K562 (cell line): Measurements from ENCODE around the gene NDUFS8. TPM values are rescaled to one million over a fixed set of nuclear protein-coding genes. Genes with fewer than 3 reads are reported as not detected.

Experiments
- ATAC-seq: fragments of 200-7000 bp; cut with Tn5 transposase; 3 replicates; pipeline ENCODE4 v1.9.1; 2020; ENCODE audit warnings: moderate library complexity
- BruUV-seq: library from RNA; stranded (reverse); fragments of 400-500 nt; replicated peaks from 2 replicates; lab custom pipeline; 2021; lab: Mats Ljungman, UMichigan
- CTCF ChIA-PET: fragments of 300-600 bp; formaldehyde crosslinking; extraction: SDS; loops from one replicate; lab custom pipeline; 2021; ENCODE audit warnings: low intra/inter-chr PET ratio; lab: Yijun Ruan, JAX
- POLR2A ChIA-PET: fragments of 300-600, 350-650 bp; sonication (Branson Sonifier 250); formaldehyde crosslinking; extraction: SDS; loops from one replicate; lab custom pipeline; 2021; ENCODE audit warnings: antibody characterized with exemption, inconsistent platforms; lab: Yijun Ruan, JAX
- DNase-seq, 4 experiments: peaks; one replicate each; pipeline versions ENCODE4 v3.0.0 to v3.0.0-alpha.2; 2011 to 2018; ENCODE audit warnings: low spot score in 3 of 4, mixed read lengths in 3 of 4; ENCODE audit errors: extremely low read depth in 1 of 4
- FAIRE-seq: peaks from 2 replicates; lab custom pipeline; 2011; peaks lifted over from hg19 to GRCh38; lab: Jason Lieb, UNC
- H2AFZ ChIP-seq: 2 replicates; pipeline ENCODE4 v1.6.0; 2011; ENCODE audit warnings: low read depth, low read length, control low read depth, inconsistent platforms
- H3K27ac ChIP-seq: fragments of 200-600 bp; 3 replicates; pipeline ENCODE4 v1.8.0; 2011; ENCODE audit warnings: low read depth, mild to moderate bottlenecking, control low read depth, inconsistent platforms, low read length, moderate library complexity, mixed read lengths; ENCODE audit errors: extremely low read depth
- H3K27me3 ChIP-seq, 2 experiments: fragments of 300-600 bp in 1 of 2; 2 replicates in 1 of 2; 3 replicates in 1 of 2; pipeline versions ENCODE4 v1.6.0 to v1.8.0; 2011; ENCODE audit warnings: inconsistent platforms in 2 of 2, low read length in 2 of 2, mild to moderate bottlenecking in 1 of 2, mixed read lengths in 1 of 2, moderate library complexity in 1 of 2; ENCODE audit not compliant: control insufficient read depth in 2 of 2, insufficient read depth in 2 of 2
- H3K36me3 ChIP-seq: fragments of 300-600 bp; 3 replicates; pipeline ENCODE4 v1.8.0; 2011; ENCODE audit warnings: mild to moderate bottlenecking, low read length, inconsistent platforms; ENCODE audit not compliant: control insufficient read depth, insufficient read depth
- H3K4me1 ChIP-seq, 2 experiments: fragments of 200-600 bp in 1 of 2; replicated peaks in 1 of 2; 2 replicates in 1 of 2; 3 replicates in 1 of 2; pipeline versions ENCODE4 v1.5.1 to v1.8.0; 2011; ENCODE audit warnings: inconsistent platforms in 2 of 2, low read length in 2 of 2, mild to moderate bottlenecking in 1 of 2, mixed read lengths in 1 of 2, moderate library complexity in 1 of 2; ENCODE audit not compliant: control insufficient read depth in 2 of 2, insufficient read depth in 2 of 2
- H3K4me2 ChIP-seq: 2 replicates; pipeline ENCODE4 v1.6.1; 2011; ENCODE audit warnings: low read length, control low read depth, inconsistent platforms, mixed read lengths; ENCODE audit not compliant: insufficient read depth
- H3K4me3 ChIP-seq: fragments of 200-600 bp; sonication (generic), shearing (Covaris generic); 2 replicates; pipeline ENCODE4 v1.5.1; 2016; ENCODE audit warnings: control low read depth, inconsistent platforms
- H3K79me2 ChIP-seq: fragments of 200-600 bp; 3 replicates; pipeline ENCODE4 v1.8.0; 2011; ENCODE audit warnings: low read length, inconsistent platforms; ENCODE audit not compliant: control insufficient read depth, insufficient read depth
- H3K9ac ChIP-seq, 2 experiments: 2 replicates each; pipeline versions ENCODE4 v1.6.0 to v1.6.1; 2011; ENCODE audit warnings: low read depth in 2 of 2, low read length in 2 of 2, control low read depth in 1 of 2, inconsistent platforms in 1 of 2, mild to moderate bottlenecking in 1 of 2, mixed read lengths in 1 of 2; ENCODE audit not compliant: insufficient read depth in 1 of 2
- H3K9me1 ChIP-seq: one replicate; pipeline ENCODE4 v1.6.0; 2011; ENCODE audit warnings: inconsistent platforms, mild to moderate bottlenecking, low read length, moderate library complexity; ENCODE audit not compliant: control insufficient read depth, insufficient read depth
- H3K9me3 ChIP-seq: replicated peaks from 2 replicates; pipeline ENCODE4 v1.5.1; 2011; ENCODE audit warnings: low read depth, low read length, inconsistent platforms; ENCODE audit not compliant: control insufficient read depth, insufficient read depth
- H4K20me1 ChIP-seq: replicated peaks from 2 replicates; pipeline ENCODE4 v1.6.1; 2011; ENCODE audit warnings: low read length, inconsistent platforms, mixed read lengths; ENCODE audit not compliant: control insufficient read depth, insufficient read depth
- ATF6 ChIP-seq: sonication (generic); formaldehyde crosslinking; IDR thresholded peaks from 2 replicates; pipeline ENCODE4 v1.4.0; 2020; ENCODE audit warnings: mild to moderate bottlenecking, missing genetic modification reagents
- ATF7 ChIP-seq: fragments of 450-650 bp; IDR thresholded peaks from 2 replicates; pipeline ENCODE4 v1.7.1; 2014; ENCODE audit warnings: mild to moderate bottlenecking, moderate library complexity
- CREBBP ChIP-seq: IDR thresholded peaks from one replicate; pipeline ENCODE4 v1.6.1; 2012; ENCODE audit warnings: low read depth, mild to moderate bottlenecking, control low read depth, inconsistent platforms, low read length
- DMBX1 ChIP-seq: fragments of 250-450 bp; sonication (Bioruptor Pico); IDR thresholded peaks from 2 replicates; pipeline ENCODE4 v1.8.0; 2022; ENCODE audit warnings: inconsistent platforms, mild to moderate bottlenecking, moderate library complexity, borderline replicate concordance
- EZH2 ChIP-seq: IDR thresholded peaks from 2 replicates; pipeline ENCODE4 v1.6.1; 2012; ENCODE audit warnings: low read depth, mild to moderate bottlenecking, inconsistent platforms, low read length, borderline replicate concordance
- PTTG1 ChIP-seq: fragments of 450-650 bp; IDR thresholded peaks from 2 replicates; pipeline ENCODE4 v1.6.1; 2016; ENCODE audit warnings: low read depth, mild to moderate bottlenecking, missing genetic modification characterization, missing compliant biosample characterization
- SPI1 ChIP-seq: IDR thresholded peaks from 2 replicates; pipeline ENCODE4 v1.6.1; 2011; ENCODE audit warnings: low read depth, low read length, control low read depth, borderline replicate concordance
- TCF7L2 ChIP-seq: fragments of 150-350 bp; IDR thresholded peaks from 2 replicates; pipeline ENCODE4 v1.6.1; 2016; ENCODE audit warnings: low read depth, mild to moderate bottlenecking, low read length, moderate library complexity
- ZNF3 ChIP-seq: fragments of 250-450 bp; sonication (Bioruptor Pico); IDR thresholded peaks from 2 replicates; pipeline ENCODE4 v1.5.0; 2021; ENCODE audit warnings: mild to moderate bottlenecking, moderate library complexity
- WGBS: fragments of 100-300 bp; shearing (Covaris generic); methylation state at CpG from one replicate; pipeline ENCODE4 v1.1.6; 2016; ENCODE audit warnings: low coverage, mixed read lengths; ENCODE audit not compliant: insufficient coverage; ENCODE audit errors: missing lambda C conversion rate; 5-methylcytosine and 5-hydroxymethylcytosine counted together
- in situ Hi-C: fragments of 300-500 bp; cut with MboI; formaldehyde crosslinking; loops from 4 replicates; pipeline ENCODE4 v1.15.0; 2018; ENCODE audit warnings: inconsistent platforms, mixed read lengths
- intact Hi-C: fragments of 100-400 bp; cut with micrococcal nuclease; formaldehyde crosslinking; loops from 2 replicates; pipeline ENCODE4 v1.14.2; 2022
- polyA plus RNA-seq, 8 experiments: library from polyadenylated mRNA; depleted of rRNA in 4 of 8; stranded (reverse) in 5 of 8; unstranded in 3 of 8; fragments of >200 nt; fragmentation: Nextera tagmentation in 2 of 8; fragmentation: Illumina TruSeq in 1 of 8; extraction: Ambion mirVana in 2 of 8; extraction: Trizol in 1 of 8; gene quantifications; 2 replicates each; pipeline versions ENCODE4 v1.2.1 to v1.2.3, GENCODE V29; 2011 to 2014; ENCODE audit warnings: inconsistent platforms in 1 of 8, missing spikeins in 1 of 8
- total RNA-seq, 7 experiments: library from RNA; depleted of rRNA in 6 of 7; stranded (reverse); fragments of >200 nt in 6 of 7; fragmentation: Illumina TruSeq in 2 of 7; extraction: Trizol in 2 of 7; gene quantifications; 2 replicates each; pipeline versions ENCODE4 v1.2.1 to v1.2.3, GENCODE V29; 2011 to 2021; ENCODE audit warnings: low replicate concordance in 1 of 7
- TF ChIP-seq, protein P1 (sequence below), 2 experiments: fragments of 450-650 bp; IDR thresholded peaks; 2 replicates each; pipeline ENCODE4 v1.6.1; 2018; ENCODE audit warnings: mild to moderate bottlenecking in 2 of 2, low read depth in 1 of 2; ENCODE audit not compliant: partially characterized antibody in 2 of 2
- TF ChIP-seq, protein P2 (sequence below), 2 experiments: IDR thresholded peaks in 1 of 2; conservative IDR thresholded peaks in 1 of 2; 2 replicates each; pipeline ENCODE4 v1.6.1; 2016; ENCODE audit warnings: low read depth in 2 of 2, mild to moderate bottlenecking in 1 of 2, missing compliant biosample characterization in 1 of 2, missing genetic modification characterization in 1 of 2, moderate library complexity in 1 of 2
- TF ChIP-seq, protein P3 (sequence below): fragments of 450-650 bp; formaldehyde crosslinking; IDR thresholded peaks from 2 replicates; pipeline ENCODE4 v1.4.0; 2022; ENCODE audit warnings: missing genetic modification characterization

Gene NDUFS8
- total and polyA plus RNA-seq, 9 of the 15 experiments (the other 6 are each of a cell fraction or from before 2014, with no cell fraction given), result 36.5 to 351 (median 101) TPM

DNA sequence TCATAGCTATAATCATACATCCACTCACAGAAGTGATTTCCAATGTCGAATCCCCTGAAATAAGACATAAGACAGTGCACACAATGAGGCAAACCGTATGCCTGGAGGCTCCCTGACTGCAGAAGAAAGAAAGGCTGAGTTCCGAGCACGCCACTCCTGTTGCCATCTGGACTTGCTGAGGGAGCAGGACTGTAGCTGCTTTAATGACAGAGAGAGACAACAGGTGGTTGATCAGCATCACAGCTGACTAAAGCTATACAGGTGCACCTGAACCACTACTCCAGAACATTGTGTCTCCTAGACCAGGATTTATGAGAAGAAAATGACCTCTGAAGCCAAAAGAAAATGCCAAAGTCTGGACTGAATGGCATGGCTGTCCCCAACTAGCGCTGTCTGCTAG lies 35.4 kb downstream of the NDUFS8 start:
- Histone ChIP-seq H3K4me3 (no peak overlapping the region), H3K27me3 (no peaks in the 10 kb centered on the region), H3K4me1 (no peaks in the 10 kb centered on the region), H3K4me2 (no peak overlapping the region), H3K36me3 (peaks cover 92% of the 10 kb centered on the region), H3K9ac (no peak overlapping the region), H3K27ac (no peak overlapping the region), H3K9me3 (no peaks in the 10 kb centered on the region), H4K20me1 (no peaks in the 10 kb centered on the region), H2AFZ (no peak overlapping the region), H3K9me1 (no peaks in the 10 kb centered on the region), H3K79me2 (no peaks in the 10 kb centered on the region)
- DNase-seq, result no peak
- ChIA-PET POLR2A (interaction anchor here (1.1 kb wide), 1 partner anchor 37 kb away, joined by 3 read pairs; no protein-coding TSS in a partner anchor), CTCF (no interaction called here)
- in situ Hi-C loops (no loop called here), intact Hi-C loops (no loop called here)
- no peak for ATAC-seq
- WGBS, result 79% methylated on average over 5 of the region's 5 CpGs
- BruUV-seq, result no TSS peak
- no peak for FAIRE-seq
- TF ChIP-seq, protein P1, sequence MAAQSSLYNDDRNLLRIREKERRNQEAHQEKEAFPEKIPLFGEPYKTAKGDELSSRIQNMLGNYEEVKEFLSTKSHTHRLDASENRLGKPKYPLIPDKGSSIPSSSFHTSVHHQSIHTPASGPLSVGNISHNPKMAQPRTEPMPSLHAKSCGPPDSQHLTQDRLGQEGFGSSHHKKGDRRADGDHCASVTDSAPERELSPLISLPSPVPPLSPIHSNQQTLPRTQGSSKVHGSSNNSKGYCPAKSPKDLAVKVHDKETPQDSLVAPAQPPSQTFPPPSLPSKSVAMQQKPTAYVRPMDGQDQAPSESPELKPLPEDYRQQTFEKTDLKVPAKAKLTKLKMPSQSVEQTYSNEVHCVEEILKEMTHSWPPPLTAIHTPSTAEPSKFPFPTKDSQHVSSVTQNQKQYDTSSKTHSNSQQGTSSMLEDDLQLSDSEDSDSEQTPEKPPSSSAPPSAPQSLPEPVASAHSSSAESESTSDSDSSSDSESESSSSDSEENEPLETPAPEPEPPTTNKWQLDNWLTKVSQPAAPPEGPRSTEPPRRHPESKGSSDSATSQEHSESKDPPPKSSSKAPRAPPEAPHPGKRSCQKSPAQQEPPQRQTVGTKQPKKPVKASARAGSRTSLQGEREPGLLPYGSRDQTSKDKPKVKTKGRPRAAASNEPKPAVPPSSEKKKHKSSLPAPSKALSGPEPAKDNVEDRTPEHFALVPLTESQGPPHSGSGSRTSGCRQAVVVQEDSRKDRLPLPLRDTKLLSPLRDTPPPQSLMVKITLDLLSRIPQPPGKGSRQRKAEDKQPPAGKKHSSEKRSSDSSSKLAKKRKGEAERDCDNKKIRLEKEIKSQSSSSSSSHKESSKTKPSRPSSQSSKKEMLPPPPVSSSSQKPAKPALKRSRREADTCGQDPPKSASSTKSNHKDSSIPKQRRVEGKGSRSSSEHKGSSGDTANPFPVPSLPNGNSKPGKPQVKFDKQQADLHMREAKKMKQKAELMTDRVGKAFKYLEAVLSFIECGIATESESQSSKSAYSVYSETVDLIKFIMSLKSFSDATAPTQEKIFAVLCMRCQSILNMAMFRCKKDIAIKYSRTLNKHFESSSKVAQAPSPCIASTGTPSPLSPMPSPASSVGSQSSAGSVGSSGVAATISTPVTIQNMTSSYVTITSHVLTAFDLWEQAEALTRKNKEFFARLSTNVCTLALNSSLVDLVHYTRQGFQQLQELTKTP (IDR thresholded peaks at IDR 0.05; ENCODE audit: low read depth in 1 of 2, partially characterized antibody in 2 of 2), result no peak
- no peak for TF ChIP-seq EZH2
- TF ChIP-seq, protein P2, sequence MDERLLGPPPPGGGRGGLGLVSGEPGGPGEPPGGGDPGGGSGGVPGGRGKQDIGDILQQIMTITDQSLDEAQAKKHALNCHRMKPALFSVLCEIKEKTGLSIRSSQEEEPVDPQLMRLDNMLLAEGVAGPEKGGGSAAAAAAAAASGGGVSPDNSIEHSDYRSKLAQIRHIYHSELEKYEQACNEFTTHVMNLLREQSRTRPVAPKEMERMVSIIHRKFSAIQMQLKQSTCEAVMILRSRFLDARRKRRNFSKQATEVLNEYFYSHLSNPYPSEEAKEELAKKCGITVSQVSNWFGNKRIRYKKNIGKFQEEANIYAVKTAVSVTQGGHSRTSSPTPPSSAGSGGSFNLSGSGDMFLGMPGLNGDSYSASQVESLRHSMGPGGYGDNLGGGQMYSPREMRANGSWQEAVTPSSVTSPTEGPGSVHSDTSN (CRISPR knock-in tag; IDR thresholded peaks at IDR 0.05; ENCODE audit: low read depth), result no peak
- TF ChIP-seq, protein P2 (tag; conservative IDR thresholded peaks at IDR 0.05; ENCODE audit: low read depth), result no peak
- no peak for TF ChIP-seq CREBBP
- TF ChIP-seq DMBX1 (CRISPR knock-in tag), result no peak
- TF ChIP-seq, protein P3, sequence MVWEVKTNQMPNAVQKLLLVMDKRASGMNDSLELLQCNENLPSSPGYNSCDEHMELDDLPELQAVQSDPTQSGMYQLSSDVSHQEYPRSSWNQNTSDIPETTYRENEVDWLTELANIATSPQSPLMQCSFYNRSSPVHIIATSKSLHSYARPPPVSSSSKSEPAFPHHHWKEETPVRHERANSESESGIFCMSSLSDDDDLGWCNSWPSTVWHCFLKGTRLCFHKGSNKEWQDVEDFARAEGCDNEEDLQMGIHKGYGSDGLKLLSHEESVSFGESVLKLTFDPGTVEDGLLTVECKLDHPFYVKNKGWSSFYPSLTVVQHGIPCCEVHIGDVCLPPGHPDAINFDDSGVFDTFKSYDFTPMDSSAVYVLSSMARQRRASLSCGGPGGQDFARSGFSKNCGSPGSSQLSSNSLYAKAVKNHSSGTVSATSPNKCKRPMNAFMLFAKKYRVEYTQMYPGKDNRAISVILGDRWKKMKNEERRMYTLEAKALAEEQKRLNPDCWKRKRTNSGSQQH (CRISPR knock-in tag), result no peak
- TF ChIP-seq ATF7, result no peak
- TF ChIP-seq TCF7L2, result no peak
- no peak for TF ChIP-seq ATF6 (CRISPR knock-in tag)
- TF ChIP-seq ZNF3 (CRISPR knock-in tag), result no peak
- TF ChIP-seq PTTG1, result no peak
- TF ChIP-seq SPI1, result no peak
